ENCODE measurements around the gene PLS3.

Gene PLS3

GRCh38 chrX:115563633-115564162 lies 2.7 kb downstream of the PLS3 start:
- ATAC-seq (ENCODE audit: low read depth) (no peak), DNase-seq (ENCODE audit: low spot score) (no peak)
- Histone ChIP-seq H3K4me1 (ENCODE audit: insufficient read depth, poor library complexity, severe bottlenecking) (peaks cover 33% of the 10 kb centered on the region), H3K27ac (ENCODE audit: poor library complexity, severe bottlenecking) (peak overlapping the region; percentile 97), H3K27me3 (ENCODE audit: insufficient read depth, poor library complexity, severe bottlenecking) (no peaks in the 10 kb centered on the region), H3K4me3 (ENCODE audit: severe bottlenecking) (no peak overlapping the region), H3K9me3 (ENCODE audit: severe bottlenecking) (no peaks in the 10 kb centered on the region), H3K36me3 (ENCODE audit: low read depth) (peaks cover 11% of the 10 kb centered on the region)
- peak; percentile 17 for TF ChIP-seq CTCF (IDR thresholded peaks at IDR 0.05; ENCODE audit: poor library complexity, severe bottlenecking)

- peak overlapping the region; percentile 97 for H3K27ac ChIP-seq (ENCODE audit: poor library complexity, severe bottlenecking)
- peaks cover 33% of the 10 kb centered on the region for H3K4me1 ChIP-seq (ENCODE audit: insufficient read depth, poor library complexity, severe bottlenecking)
- no peak for ATAC-seq (ENCODE audit: low read depth)
- DNase-seq (ENCODE audit: low spot score), result no peak
- no peak overlapping the region for H3K4me3 ChIP-seq (ENCODE audit: severe bottlenecking)
- H3K36me3 ChIP-seq (ENCODE audit: low read depth), result peaks cover 11% of the 10 kb centered on the region
- H3K9me3 ChIP-seq (ENCODE audit: severe bottlenecking), result no peaks in the 10 kb centered on the region
- H3K27me3 ChIP-seq (ENCODE audit: insufficient read depth, poor library complexity, severe bottlenecking), result no peaks in the 10 kb centered on the region
- TF ChIP-seq CTCF (IDR thresholded peaks at IDR 0.05; ENCODE audit: poor library complexity, severe bottlenecking), result no peak
Observed at GRCh38 chrX:115564243-115564642, 3.3 kb downstream of the PLS3 start.

GRCh38 chrX:115565888-115566287 lies 4.9 kb downstream of the PLS3 start:
- peaks cover 11% of the 10 kb centered on the region for H3K36me3 ChIP-seq (ENCODE audit: low read depth)
- DNase-seq (ENCODE audit: low spot score), result no peak
- ATAC-seq (ENCODE audit: low read depth), result no peak
- H3K9me3 ChIP-seq (ENCODE audit: severe bottlenecking), result no peaks in the 10 kb centered on the region
- H3K27ac ChIP-seq (ENCODE audit: poor library complexity, severe bottlenecking), result no peak overlapping the region
- H3K4me3 ChIP-seq (ENCODE audit: severe bottlenecking), result no peak overlapping the region
- peaks cover 23% of the 10 kb centered on the region for H3K4me1 ChIP-seq (ENCODE audit: insufficient read depth, poor library complexity, severe bottlenecking)
- H3K27me3 ChIP-seq (ENCODE audit: insufficient read depth, poor library complexity, severe bottlenecking), result no peaks in the 10 kb centered on the region
- no peak for TF ChIP-seq CTCF (IDR thresholded peaks at IDR 0.05; ENCODE audit: poor library complexity, severe bottlenecking)

- Histone ChIP-seq H3K36me3 (ENCODE audit: low read depth) (peaks cover 12% of the 10 kb centered on the region), H3K4me3 (ENCODE audit: severe bottlenecking) (no peak overlapping the region), H3K9me3 (ENCODE audit: severe bottlenecking) (no peaks in the 10 kb centered on the region), H3K27me3 (ENCODE audit: insufficient read depth, poor library complexity, severe bottlenecking) (no peaks in the 10 kb centered on the region), H3K27ac (ENCODE audit: poor library complexity, severe bottlenecking) (peak overlapping the region; percentile 46), H3K4me1 (ENCODE audit: insufficient read depth, poor library complexity, severe bottlenecking) (peaks cover 6% of the 10 kb centered on the region)
- TF ChIP-seq CTCF (IDR thresholded peaks at IDR 0.05; ENCODE audit: poor library complexity, severe bottlenecking), result no peak
- ATAC-seq (ENCODE audit: low read depth) (no peak), DNase-seq (ENCODE audit: low spot score) (no peak)
Observed at GRCh38 chrX:115571712-115572111, 10.7 kb downstream of the PLS3 start.

- H3K27ac ChIP-seq (ENCODE audit: poor library complexity, severe bottlenecking), result no peak overlapping the region
- ATAC-seq (ENCODE audit: low read depth) (no peak), DNase-seq (ENCODE audit: low spot score) (no peak)
- no peaks in the 10 kb centered on the region for H3K9me3 ChIP-seq (ENCODE audit: severe bottlenecking)
- peaks cover 6% of the 10 kb centered on the region for H3K4me1 ChIP-seq (ENCODE audit: insufficient read depth, poor library complexity, severe bottlenecking)
- H3K4me3 ChIP-seq (ENCODE audit: severe bottlenecking), result no peak overlapping the region
- no peak for TF ChIP-seq CTCF (IDR thresholded peaks at IDR 0.05; ENCODE audit: poor library complexity, severe bottlenecking)
- H3K36me3 ChIP-seq (ENCODE audit: low read depth), result peaks cover 9% of the 10 kb centered on the region
- no peaks in the 10 kb centered on the region for H3K27me3 ChIP-seq (ENCODE audit: insufficient read depth, poor library complexity, severe bottlenecking)
Observed at GRCh38 chrX:115573185-115573584, 12.2 kb downstream of the PLS3 start.
